HEK293 (cell line): Measurements from ENCODE around the gene FOXRED1.

Experiments used
- ATF2 ChIP-seq: fragments of 450-650 bp; formaldehyde crosslinking; IDR thresholded peaks from 2 replicates; pipeline ENCODE4 v1.5.1; 2016; ENCODE audit warnings: missing biosample characterization, missing genetic modification characterization, low read depth
- CTCF ChIP-seq: fragments of 450-650 bp; formaldehyde crosslinking; IDR thresholded peaks from 2 replicates; pipeline ENCODE4 v1.5.1; 2016; ENCODE audit warnings: missing biosample characterization, missing genetic modification characterization
- SETDB1 ChIP-seq: IDR thresholded peaks from one replicate; pipeline ENCODE4 v1.6.1; 2017; ENCODE audit warnings: mild to moderate bottlenecking, low read length, moderate library complexity, mixed read lengths; ENCODE audit not compliant: insufficient read length
- YY1 ChIP-seq: fragments of 450-650 bp; formaldehyde crosslinking; IDR thresholded peaks from 2 replicates; pipeline ENCODE4 v1.5.1; 2018; ENCODE audit warnings: missing biosample characterization, missing genetic modification characterization
- ZNF121 ChIP-seq: fragments of 450-650 bp; formaldehyde crosslinking; IDR thresholded peaks from 2 replicates; pipeline ENCODE4 v1.5.1; 2016; ENCODE audit warnings: missing biosample characterization, missing genetic modification characterization

GRCh38 chr11:126304457-126305075, 35.6 kb downstream of the FOXRED1 start:
- TF ChIP-seq SETDB1, result no peak
- TF ChIP-seq ATF2, result no peak
- TF ChIP-seq CTCF (tag by site-specific recombination), result no peak
- no peak for TF ChIP-seq ZNF121 (tag by site-specific recombination)
- TF ChIP-seq YY1 (tag by site-specific recombination), result no peak
